ENCODE data around the gene RIMBP2.

Gene RIMBP2

DNA sequence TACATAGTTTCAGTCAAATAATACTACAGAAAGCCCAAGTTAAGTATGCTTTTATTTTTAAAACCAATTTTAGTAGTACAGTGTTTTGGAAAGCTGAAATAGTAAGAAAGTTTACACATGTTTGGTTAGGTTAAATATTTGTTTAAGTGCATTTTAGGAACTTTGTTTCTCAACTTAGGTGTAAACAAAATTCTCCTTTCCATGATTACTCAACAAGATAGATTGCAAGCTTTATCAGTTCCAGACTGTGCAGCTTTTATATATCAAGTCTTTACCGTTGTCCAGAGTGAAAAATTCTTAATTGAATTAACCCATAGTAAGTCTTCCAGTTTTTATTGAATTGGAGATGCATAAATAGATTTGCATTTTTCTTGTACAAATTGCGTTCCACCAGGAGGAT, 333.3 kb downstream of the RIMBP2 start:
- no peak for DNase-seq

DNA sequence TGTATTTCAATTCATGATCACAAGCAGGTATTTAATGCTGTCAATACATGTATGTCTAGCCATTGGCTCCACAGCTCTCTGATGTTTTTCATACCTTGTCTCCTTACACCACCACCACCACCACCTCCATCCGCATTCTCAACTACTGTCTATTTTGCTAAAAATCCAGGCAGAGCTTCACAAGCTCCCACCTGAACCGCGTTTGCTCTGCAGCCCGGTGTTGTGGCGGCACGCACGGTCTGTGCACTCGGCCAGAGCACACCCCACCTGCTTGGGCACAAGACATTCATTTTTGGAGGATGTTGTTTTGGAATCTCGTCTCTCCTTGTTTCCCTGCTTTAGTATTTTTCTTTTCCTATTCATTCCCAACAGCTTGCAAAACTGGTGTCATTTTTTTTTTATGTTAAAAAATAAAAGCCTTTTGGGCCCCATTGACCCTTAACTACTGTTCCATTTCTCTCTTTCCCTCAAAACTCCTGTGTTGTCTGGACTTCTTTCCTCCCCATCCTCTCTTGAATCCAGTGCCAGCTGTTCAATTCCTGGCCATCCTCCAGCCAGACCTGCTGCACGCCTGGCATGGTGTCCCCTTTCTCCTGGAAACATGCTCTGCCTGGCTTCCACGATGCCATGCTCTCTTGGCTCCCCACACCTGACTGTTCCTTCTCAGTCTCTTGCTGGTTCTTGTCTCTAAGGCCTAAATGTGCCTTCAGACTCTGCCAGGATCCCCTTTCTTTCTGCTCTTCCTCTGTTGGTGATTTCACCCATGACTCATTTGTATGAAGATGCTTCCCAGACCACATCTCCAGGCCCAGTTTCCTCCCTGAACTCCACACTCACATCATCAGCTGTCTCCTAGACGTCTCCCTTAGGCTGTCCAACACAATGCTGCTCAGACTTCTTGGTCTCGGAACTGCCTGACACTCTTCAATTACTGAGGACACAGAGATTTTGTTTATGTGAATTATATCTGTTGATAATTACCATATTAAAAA, 340.5 kb downstream of the RIMBP2 start:
- DNase-seq, result no peak

- no peak for DNase-seq
Measured at GRCh38 chr12:130374083-130374482, 342.0 kb downstream of the RIMBP2 start.

- DNase-seq, result no peak
Measured at GRCh38 chr12:130372936-130373335, 343.2 kb downstream of the RIMBP2 start.

- no peak for DNase-seq
Measured at GRCh38 chr12:130371296-130371695, 344.8 kb downstream of the RIMBP2 start.

- DNase-seq, result no peak
Measured at GRCh38 chr12:130369816-130370215, 346.3 kb downstream of the RIMBP2 start.

DNA sequence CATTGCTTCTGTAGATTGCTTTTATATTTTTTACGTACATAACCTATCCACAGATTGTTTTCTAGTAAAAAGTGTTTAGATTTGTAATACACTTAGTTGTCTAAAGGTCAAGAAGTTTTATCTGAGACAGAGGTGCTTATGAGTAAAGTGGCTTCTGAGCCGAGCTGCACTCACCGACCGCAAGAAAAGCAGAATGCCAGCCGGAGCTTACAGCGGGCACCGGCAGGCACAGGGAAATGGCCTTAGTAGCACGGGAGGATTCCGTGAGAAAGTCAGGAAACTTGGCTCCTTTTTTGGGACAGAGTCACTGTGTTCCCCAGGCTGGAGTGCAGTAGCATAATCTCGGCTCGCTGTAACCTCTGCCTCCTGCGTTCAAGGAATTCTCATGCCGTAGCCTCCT, 348.6 kb downstream of the RIMBP2 start:
- no peak for DNase-seq

DNA sequence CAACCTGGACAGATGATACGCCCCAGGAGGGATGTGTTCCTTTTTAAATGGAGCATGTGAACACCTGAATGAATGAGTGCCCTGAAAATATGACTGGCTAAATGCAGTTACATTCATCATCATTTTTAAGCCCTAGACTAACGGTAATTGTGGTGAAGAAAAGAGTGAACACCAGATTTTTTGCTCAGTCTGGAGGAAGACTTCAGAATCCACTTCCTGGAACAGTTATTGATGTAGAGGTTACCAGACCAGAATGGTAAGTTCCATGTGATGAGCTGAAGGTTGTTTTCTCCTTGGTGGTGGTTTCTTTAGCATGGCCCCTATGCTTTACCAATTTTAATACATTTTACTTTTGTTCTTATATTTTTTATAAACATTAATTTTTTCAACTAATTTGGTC, 349.1 kb downstream of the RIMBP2 start:
- DNase-seq, result no peak

- no peak for DNase-seq
Measured at GRCh38 chr12:130366159-130366558, 349.9 kb downstream of the RIMBP2 start.

DNA sequence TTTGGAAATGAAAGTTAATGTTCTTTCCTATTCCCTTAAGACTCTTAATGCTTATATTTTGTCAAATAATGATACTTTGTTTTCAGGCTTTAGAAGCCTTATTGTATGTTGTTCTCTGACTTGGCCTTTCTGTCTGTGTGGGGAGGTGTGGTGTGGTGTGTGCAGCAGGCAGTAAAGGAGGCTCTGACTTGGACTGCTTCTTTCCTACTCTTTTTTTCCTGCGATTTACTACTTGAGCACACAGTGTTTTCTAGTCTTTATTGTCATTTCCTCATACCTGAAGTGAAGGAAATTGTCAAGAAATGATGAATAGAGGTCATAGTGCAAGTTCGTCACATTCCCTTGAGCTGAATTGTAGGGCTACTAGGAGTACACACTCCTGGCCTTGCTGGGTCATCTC, 351.5 kb downstream of the RIMBP2 start:
- DNase-seq, result no peak

- no peak for DNase-seq
Measured at GRCh38 chr12:130362060-130362459, 354.0 kb downstream of the RIMBP2 start.

DNA sequence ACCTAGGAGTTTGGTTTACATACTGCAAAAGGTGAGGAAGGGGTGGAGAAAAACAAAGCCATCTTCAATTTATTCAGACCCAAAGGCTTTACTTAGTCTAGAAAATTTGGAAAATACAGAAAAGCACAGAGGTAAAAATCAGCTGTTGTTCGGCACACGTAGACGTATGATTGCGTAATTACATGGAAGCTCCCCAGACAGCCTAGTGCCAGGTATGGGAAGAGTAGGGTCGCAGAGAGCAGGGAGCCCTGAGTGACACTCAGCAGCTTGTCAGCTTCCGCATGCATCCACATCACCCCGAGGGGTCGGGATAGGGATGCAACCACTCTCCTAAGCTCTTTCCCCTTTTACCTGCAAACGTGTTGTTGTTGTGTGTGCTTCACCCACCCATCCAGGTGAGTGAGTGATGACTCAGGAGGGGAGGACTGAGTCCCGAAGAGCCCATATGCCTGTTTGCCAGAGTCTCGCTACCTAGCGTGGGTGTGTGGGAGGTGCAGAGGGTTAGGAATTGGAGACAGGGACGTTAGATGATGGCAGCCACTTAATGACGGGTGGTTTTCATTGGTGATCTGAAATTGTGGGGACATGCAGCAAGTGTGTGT, 358.3 kb downstream of the RIMBP2 start:
- DNase-seq, result no peak

DNA sequence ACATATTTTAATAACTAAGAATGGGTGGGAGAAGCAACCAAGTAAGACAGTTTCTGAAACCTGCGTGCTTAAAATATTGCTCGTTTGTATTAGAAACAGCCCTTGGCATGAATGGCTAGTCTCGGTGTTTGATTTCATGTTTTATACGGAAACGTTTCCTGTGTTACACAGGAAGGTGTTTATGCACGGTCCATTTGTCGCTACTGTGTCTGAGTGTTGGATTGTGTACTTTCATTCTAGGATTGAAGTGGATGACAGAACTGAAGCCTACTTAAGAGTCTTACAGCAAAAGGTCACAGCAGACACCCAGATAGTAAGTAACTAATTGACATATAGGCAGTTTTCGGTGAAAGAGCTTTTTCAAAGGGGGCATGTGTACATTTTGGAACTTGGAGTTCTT, 358.9 kb downstream of the RIMBP2 start:
- no peak for DNase-seq

DNA sequence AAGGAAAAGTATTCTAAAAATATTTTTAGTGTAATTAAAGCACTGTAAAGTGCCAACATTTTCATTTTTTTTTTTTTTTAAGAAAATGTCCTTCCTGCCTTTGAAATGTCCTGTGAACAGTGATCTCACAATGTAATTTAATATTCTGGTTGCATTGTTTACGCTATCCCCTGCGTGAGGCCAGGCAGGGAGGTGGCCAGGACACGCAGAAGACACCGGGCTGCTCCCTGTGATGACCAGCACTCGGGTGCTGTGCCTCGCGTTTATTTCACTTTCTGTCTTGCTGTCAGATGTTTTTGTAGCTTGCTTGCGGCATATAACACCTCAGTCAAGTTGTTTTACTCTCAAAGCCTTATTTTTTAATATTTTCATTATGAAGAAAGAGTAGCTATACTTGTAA, 359.9 kb downstream of the RIMBP2 start:
- DNase-seq, result no peak

DNA sequence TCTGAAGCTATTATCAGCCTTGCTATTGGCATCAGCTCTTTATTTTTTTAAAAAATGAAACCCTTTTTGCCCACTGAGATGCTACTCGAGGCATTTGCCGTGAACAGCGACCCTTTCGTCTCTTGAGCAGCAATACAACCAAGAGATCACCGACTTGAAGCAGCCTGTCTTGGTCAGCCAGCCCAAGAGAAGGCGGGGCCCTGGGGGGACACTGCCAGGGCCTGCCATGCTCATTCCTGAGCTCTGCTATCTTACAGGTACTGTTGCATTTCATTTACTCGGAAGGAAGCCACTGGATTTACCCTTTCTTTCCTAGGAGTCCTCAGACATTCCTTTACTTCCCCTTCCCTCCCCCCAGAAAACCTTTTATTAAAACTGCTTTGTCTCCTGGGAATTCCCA, 361.7 kb downstream of the RIMBP2 start:
- DNase-seq, result no peak

DNA sequence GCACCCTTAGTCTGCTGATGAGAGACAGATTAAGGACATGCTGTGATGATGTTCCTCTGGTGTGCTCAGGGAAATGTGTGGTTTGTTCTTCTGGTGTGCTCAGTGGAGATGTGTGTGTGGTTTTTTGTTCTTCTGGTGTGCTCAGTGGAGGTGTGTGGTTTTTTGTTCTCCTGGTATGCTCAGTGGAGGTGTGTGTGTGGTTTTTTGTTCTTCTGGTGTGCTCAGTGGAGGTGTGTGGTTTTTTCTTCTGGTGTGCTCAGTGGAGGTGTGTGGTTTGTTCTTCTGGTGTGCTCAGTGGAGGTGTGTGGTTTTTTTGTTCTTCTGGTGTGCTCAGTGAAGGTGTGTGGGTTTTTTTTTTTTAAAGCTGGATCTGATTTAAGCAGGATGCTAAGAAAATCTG, 363.0 kb downstream of the RIMBP2 start:
- DNase-seq, result no peak

GRCh38 chr12:130351326-130351725, 364.8 kb downstream of the RIMBP2 start:
- DNase-seq, result no peak

GRCh38 chr12:130350715-130351114, 365.4 kb downstream of the RIMBP2 start:
- no peak for DNase-seq

- DNase-seq, result no peak
Measured at GRCh38 chr12:130347588-130347987, 368.5 kb downstream of the RIMBP2 start.

All from amygdala (tissue), 56 donors.